Keratinocyte (primary cell): ENCODE measurements around the gene HS6ST3.
"Not testable (repeated sequence)": the region's sequence is repeated elsewhere in the genome, so short reads cannot be mapped to it uniquely, and the experiment has no call there.

Source experiments
- CTCF ChIP-seq, 3 experiments: IDR thresholded peaks in 1 of 3; conservative IDR thresholded peaks in 1 of 3; optimal IDR thresholded peaks in 1 of 3; 2 replicates in 2 of 3; 3 replicates in 1 of 3; pipeline versions ENCODE3 to v1.5.1; 2011; ENCODE audit warnings: low read length in 3 of 3, mild to moderate bottlenecking in 3 of 3, moderate library complexity in 2 of 3, control low read depth in 1 of 3, inconsistent platforms in 1 of 3; ENCODE audit not compliant: insufficient read depth in 2 of 3; ENCODE audit errors: extremely low read depth in 1 of 3
- EZH2 ChIP-seq: IDR thresholded peaks from one replicate; pipeline ENCODE4 v1.6.1; 2012; ENCODE audit warnings: inconsistent platforms, mild to moderate bottlenecking, low read length, moderate library complexity

- TF ChIP-seq CTCF (optimal IDR thresholded peaks at IDR 0.05 in 1 of 3, IDR thresholded peaks at IDR 0.05 in 1 of 3, conservative IDR thresholded peaks at IDR 0.05 in 1 of 3; ENCODE audit: extremely low read depth in 1 of 3, insufficient read depth in 2 of 3, low read length in 3 of 3); EZH2: not testable (repeated sequence)
Observed at GRCh38 chr13:96524398-96525020, 434.6 kb downstream of the HS6ST3 start.
